SH-SY5Y (cell line): Measurements from ENCODE around the gene IKZF5.

Source experiments
- GATA2 ChIP-seq: IDR thresholded peaks from 2 replicates; pipeline ENCODE4 v1.6.1; 2011; ENCODE audit warnings: mild to moderate bottlenecking, low read depth, low read length
- GATA3 ChIP-seq: IDR thresholded peaks from 2 replicates; pipeline ENCODE4 v1.6.1; 2011; ENCODE audit warnings: low read depth, mild to moderate bottlenecking, low read length, moderate library complexity

- TF ChIP-seq GATA2 (no peak), GATA3 (no peak)
These were observed 34.3 kb upstream of the IKZF5 start for GRCh38 chr10:123042708-123043408.
